ENCODE measurements around the gene TPGS1.
A peak's percentile ranks its signal among the peaks of the same experiment; 100 is the strongest.

The TPGS1 gene

DNA sequence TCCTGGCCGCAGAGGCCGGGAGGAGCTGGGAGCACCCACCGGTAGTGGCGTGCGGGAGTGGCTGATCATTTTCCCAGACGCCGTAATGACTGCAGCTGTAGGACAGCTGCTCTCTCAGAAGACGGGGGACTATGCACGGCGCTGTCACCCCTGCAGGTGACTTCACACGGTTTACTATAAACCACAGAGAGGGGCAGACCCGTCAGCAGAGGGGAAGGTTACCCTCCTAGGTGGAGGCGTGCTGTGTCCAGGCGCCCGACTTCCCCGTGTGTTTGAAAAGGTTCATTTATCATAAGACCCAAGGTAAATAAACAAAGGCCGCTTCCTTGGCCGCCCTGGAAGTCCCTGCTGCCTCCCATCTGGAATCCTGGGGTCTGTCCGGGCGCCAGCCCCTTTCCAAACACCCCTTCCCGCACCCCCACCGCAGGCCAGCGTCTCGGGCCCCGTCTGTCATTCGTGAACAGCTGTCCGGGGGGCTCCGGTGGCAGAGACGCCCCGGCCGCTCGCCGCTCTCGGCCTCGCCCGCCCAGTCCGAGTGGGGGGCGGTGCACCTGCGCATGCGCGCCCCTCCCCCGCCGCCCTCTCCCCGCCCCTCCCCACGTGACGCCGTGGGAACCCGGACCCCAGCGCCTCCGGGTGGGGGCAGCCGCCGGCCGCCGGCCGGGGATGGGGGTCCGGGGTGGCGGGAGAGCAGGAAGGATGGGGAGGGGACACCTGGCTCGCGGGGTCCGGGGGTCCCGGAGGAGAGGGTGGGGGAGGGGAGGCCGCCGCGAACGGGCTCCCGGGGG lies 47.4 kb upstream of the TPGS1 start:
- Histone ChIP-seq H2BK120ac (ENCODE audit: low read depth, low read length) (no peak overlapping the region), H2BK12ac (ENCODE audit: low read length) (peak overlapping the region; percentile 41), H2AFZ (ENCODE audit: low read length) (peak overlapping the region; percentile 92), H3K9me3 (replicated peaks in 1 of 2; ENCODE audit: control insufficient read depth in 2 of 2, insufficient read depth in 1 of 2, low read depth in 1 of 2, low read length in 2 of 2) (no peaks in the 10 kb centered on the region), H4K8ac (ENCODE audit: low read depth, low read length) (no peak overlapping the region), H3K27ac (replicated peaks; ENCODE audit: low read length) (no peak overlapping the region), H4K91ac (ENCODE audit: low read depth, low read length, poor library complexity) (no peak overlapping the region), H3K27me3 (ENCODE audit: control insufficient read depth in 3 of 3, insufficient read depth in 3 of 3, low read depth in 1 of 3, low read length in 3 of 3) (peaks cover 0 to 28% (median 13%) of the 10 kb centered on the region in 3 experiments), H3K4me2 (ENCODE audit: insufficient read depth, low read length, poor library complexity, severe bottlenecking) (peak overlapping the region; percentile 77), H3K23ac (ENCODE audit: low read depth, low read length, poor library complexity) (no peak overlapping the region), H3K4ac (ENCODE audit: low read length) (no peak overlapping the region), H3K4me3 (ENCODE audit: low read length in 2 of 2) (peak overlapping the region; percentile 57 to 82), H2AK5ac (ENCODE audit: low read depth, low read length) (peak overlapping the region; percentile 88), H3K18ac (ENCODE audit: low read length) (peak overlapping the region; percentile 97), H3K36me3 (replicated peaks in 1 of 2; ENCODE audit: control insufficient read depth in 2 of 2, insufficient read depth in 2 of 2, low read length in 2 of 2) (no peaks in the 10 kb centered on the region), H3K14ac (ENCODE audit: low read length) (peak overlapping the region; percentile 21), H2BK15ac (ENCODE audit: low read length) (peak overlapping the region; percentile 8), H3K9ac (ENCODE audit: low read depth, low read length, poor library complexity) (peak overlapping the region; percentile 89), H3K79me1 (ENCODE audit: low read depth, low read length) (peaks cover 7% of the 10 kb centered on the region), H2BK5ac (ENCODE audit: low read length) (peak overlapping the region; percentile 59), H3K4me1 (ENCODE audit: control insufficient read depth in 2 of 2, insufficient read depth in 1 of 2, low read depth in 1 of 2, low read length in 2 of 2) (peaks cover 5 to 10% of the 10 kb centered on the region in 2 donors)
- peak; percentile 60 for DNase-seq (ENCODE audit: low spot score)
- no CpG with 5 or more reads among the region's 66 CpGs for WGBS, 2 donors (ENCODE audit: extremely low coverage in 2 of 2, insufficient read length in 2 of 2, insufficient replicate concordance in 1 of 2)

DNA sequence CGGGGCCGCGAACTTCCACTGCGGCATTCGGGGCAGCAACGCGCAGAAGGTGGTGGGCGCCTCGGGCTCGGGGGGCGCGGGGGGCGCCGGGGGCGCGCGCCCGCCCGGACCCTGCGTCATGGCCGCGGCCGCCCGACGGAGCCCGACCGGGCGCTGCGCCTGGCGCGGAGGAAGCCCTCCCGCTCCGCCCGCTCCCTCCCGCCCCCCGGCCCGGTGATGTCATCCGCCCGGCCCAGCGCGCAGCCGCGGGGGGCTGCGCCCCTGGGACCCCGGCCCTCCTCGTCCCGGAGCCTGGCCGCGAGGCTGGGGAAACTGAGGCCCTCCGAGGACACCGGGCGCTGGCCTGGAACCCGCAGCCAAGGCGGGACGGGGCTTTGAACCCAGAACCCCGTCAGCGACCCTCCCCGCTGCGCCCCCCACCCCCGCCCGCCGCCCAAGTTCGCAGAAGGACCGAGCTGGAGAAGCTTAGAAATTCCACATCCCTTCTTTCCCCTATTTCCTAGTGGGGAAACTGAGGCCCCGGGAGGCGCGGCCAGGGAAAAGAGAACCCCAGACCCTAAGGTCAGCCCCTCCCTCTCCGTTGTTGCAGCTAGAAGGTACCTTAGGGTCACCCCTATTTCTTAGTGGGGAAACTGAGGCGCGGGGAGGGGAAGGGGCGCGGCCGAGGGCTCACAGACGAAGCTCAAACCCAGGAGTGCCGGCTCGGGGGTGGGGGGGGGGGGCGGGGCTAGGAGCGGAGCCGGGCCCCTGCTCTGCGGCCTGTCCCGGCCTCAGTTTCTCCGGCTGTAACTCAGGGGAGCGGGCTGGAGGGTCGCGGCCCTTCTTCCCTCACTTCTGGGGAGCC lies 46.2 kb upstream of the TPGS1 start, which contains the start of gene SHC2:
Gene SHC2 (minus strand): TSS at position 157 of the 844 bp plus-strand sequence. CDS start 37 bp downstream, at position 120.
- Histone ChIP-seq H3K27ac (replicated peaks; ENCODE audit: low read length) (no peak within 1 kb of the TSS), H4K8ac (ENCODE audit: low read depth, low read length) (no peak within 1 kb of the TSS), H3K23ac (ENCODE audit: low read depth, low read length, poor library complexity) (peak within 1 kb of the TSS; percentile 97), H4K91ac (ENCODE audit: low read depth, low read length, poor library complexity) (no peak within 1 kb of the TSS), H3K4me3 (ENCODE audit: low read length in 2 of 2) (peak within 1 kb of the TSS; percentile 57 to 82), H3K4ac (ENCODE audit: low read length) (peak within 1 kb of the TSS; percentile 76), H2BK5ac (ENCODE audit: low read length) (peak within 1 kb of the TSS; percentile 59), H3K36me3 (replicated peaks in 1 of 2; ENCODE audit: control insufficient read depth in 2 of 2, insufficient read depth in 2 of 2, low read length in 2 of 2) (no peaks in the 10 kb centered on the region), H3K18ac (ENCODE audit: low read length) (peak within 1 kb of the TSS; percentile 99), H3K27me3 (ENCODE audit: control insufficient read depth in 3 of 3, insufficient read depth in 3 of 3, low read depth in 1 of 3, low read length in 3 of 3) (peaks cover 0 to 28% (median 13%) of the 10 kb centered on the region in 3 experiments), H3K14ac (ENCODE audit: low read length) (peak within 1 kb of the TSS; percentile 94), H3K9ac (ENCODE audit: low read depth, low read length, poor library complexity) (peak within 1 kb of the TSS; percentile 94), H2AK5ac (ENCODE audit: low read depth, low read length) (peak within 1 kb of the TSS; percentile 88), H2BK15ac (ENCODE audit: low read length) (peak within 1 kb of the TSS; percentile 96), H2BK120ac (ENCODE audit: low read depth, low read length) (peak within 1 kb of the TSS; percentile 16), H3K79me1 (ENCODE audit: low read depth, low read length) (peaks cover 5% of the 10 kb centered on the region), H3K4me2 (ENCODE audit: insufficient read depth, low read length, poor library complexity, severe bottlenecking) (peak within 1 kb of the TSS; percentile 98), H3K4me1 (ENCODE audit: control insufficient read depth in 2 of 2, insufficient read depth in 1 of 2, low read depth in 1 of 2, low read length in 2 of 2) (peaks cover 5 to 10% of the 10 kb centered on the region in 2 donors), H2BK12ac (ENCODE audit: low read length) (peak within 1 kb of the TSS; percentile 41), H3K9me3 (replicated peaks in 1 of 2; ENCODE audit: control insufficient read depth in 2 of 2, insufficient read depth in 1 of 2, low read depth in 1 of 2, low read length in 2 of 2) (no peaks in the 10 kb centered on the region), H2AFZ (ENCODE audit: low read length) (peak within 1 kb of the TSS; percentile 92)
- no CpG with 5 or more reads among the region's 85 CpGs for WGBS, 2 donors (ENCODE audit: extremely low coverage in 2 of 2, insufficient read length in 2 of 2, insufficient replicate concordance in 1 of 2)
- DNase-seq (ENCODE audit: low spot score) = no peak

DNA sequence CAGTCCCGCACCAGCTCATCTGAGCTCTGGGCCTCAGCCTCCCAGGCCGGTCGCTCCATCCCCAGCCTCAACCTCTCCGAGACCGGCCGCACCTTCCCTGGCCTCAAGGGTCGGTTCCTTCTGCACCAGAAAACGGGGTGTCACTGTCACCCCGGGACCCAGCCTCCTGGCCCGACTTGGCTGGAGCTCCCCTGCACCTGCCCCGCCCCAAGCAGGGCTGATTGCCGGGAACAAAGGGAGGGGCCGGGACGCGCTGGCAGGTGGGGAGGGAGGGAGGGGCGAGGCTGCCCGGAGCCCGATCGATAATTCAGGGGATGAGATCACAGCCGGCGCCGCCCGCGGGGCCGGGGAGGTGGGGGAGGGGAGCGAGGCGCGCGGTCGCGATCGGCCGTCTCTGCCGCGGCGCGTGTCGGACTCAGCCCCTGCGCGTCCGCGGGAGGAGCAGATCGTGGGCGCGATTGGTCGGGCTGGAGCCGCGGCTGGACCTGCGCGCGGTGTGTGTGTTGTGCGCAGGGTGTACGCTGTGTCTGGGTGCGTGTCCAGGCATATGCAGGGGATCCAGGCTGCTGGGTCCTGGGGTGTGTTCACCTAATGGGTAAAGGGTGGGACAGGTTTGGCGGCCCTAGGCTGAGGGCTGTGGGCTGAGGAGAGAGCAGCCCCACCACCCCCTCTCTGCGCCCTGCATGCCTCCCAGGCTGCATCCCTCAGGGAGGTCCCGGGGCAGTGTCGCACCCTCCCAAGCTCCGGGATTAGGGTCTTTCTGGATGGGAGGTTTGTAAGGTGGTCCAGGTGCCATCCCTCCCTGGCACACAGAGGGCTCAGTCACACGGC lies 45.4 kb upstream of the TPGS1 start:
- Histone ChIP-seq H3K9ac (ENCODE audit: low read depth, low read length, poor library complexity) (peak overlapping the region; percentile 94), H3K23ac (ENCODE audit: low read depth, low read length, poor library complexity) (peak overlapping the region; percentile 97), H3K79me1 (ENCODE audit: low read depth, low read length) (no peaks in the 10 kb centered on the region), H2AK5ac (ENCODE audit: low read depth, low read length) (peak overlapping the region; percentile 82), H3K36me3 (replicated peaks in 1 of 2; ENCODE audit: control insufficient read depth in 2 of 2, insufficient read depth in 2 of 2, low read length in 2 of 2) (no peaks in the 10 kb centered on the region), H3K4me2 (ENCODE audit: insufficient read depth, low read length, poor library complexity, severe bottlenecking) (peak overlapping the region; percentile 98), H2BK5ac (ENCODE audit: low read length) (peak overlapping the region; percentile 44), H3K4me3 (ENCODE audit: low read length in 2 of 2) (peak overlapping the region; percentile 28 to 79), H3K18ac (ENCODE audit: low read length) (peak overlapping the region; percentile 100), H3K14ac (ENCODE audit: low read length) (peak overlapping the region; percentile 94), H4K8ac (ENCODE audit: low read depth, low read length) (peak overlapping the region; percentile 97), H3K4me1 (ENCODE audit: control insufficient read depth in 2 of 2, insufficient read depth in 1 of 2, low read depth in 1 of 2, low read length in 2 of 2) (peaks cover 5 to 10% of the 10 kb centered on the region in 2 donors), H2BK15ac (ENCODE audit: low read length) (peak overlapping the region; percentile 96), H3K4ac (ENCODE audit: low read length) (no peak overlapping the region), H2BK12ac (ENCODE audit: low read length) (peak overlapping the region; percentile 33), H2BK120ac (ENCODE audit: low read depth, low read length) (peak overlapping the region; percentile 16), H3K27me3 (ENCODE audit: control insufficient read depth in 3 of 3, insufficient read depth in 3 of 3, low read depth in 1 of 3, low read length in 3 of 3) (peaks cover 0 to 28% (median 13%) of the 10 kb centered on the region in 3 experiments), H4K91ac (ENCODE audit: low read depth, low read length, poor library complexity) (peak overlapping the region; percentile 38), H3K9me3 (replicated peaks in 1 of 2; ENCODE audit: control insufficient read depth in 2 of 2, insufficient read depth in 1 of 2, low read depth in 1 of 2, low read length in 2 of 2) (no peaks in the 10 kb centered on the region), H3K27ac (replicated peaks; ENCODE audit: low read length) (no peak overlapping the region), H2AFZ (ENCODE audit: low read length) (peak overlapping the region; percentile 64)
- no CpG with 5 or more reads among the region's 60 CpGs for WGBS, 2 donors (ENCODE audit: extremely low coverage in 2 of 2, insufficient read length in 2 of 2, insufficient replicate concordance in 1 of 2)
- DNase-seq (ENCODE audit: low spot score) = no peak

All from neuronal stem cell (in vitro differentiated cells).